Upper lobe of right lung (tissue), 1 donor: ENCODE measurements around the gene SUSD3. TPM values are rescaled to one million over a fixed set of nuclear protein-coding genes. Genes with fewer than 3 reads are reported as not detected.

ENCODE experiments used
- ATAC-seq: fragments of 200-7000 bp; cut with Tn5 transposase; one replicate; pipeline ENCODE4 v1.9.1; 2020; ENCODE audit warnings: mild to moderate bottlenecking, moderate library complexity
- DNase-seq: peaks from one replicate; pipeline ENCODE4 v3.0.0-alpha.2; 2020
- H3K27ac ChIP-seq: fragments of 200-600 bp; one replicate; pipeline ENCODE4 v1.8.0; 2022
- H3K27me3 ChIP-seq: fragments of 200-600 bp; one replicate; pipeline ENCODE4 v1.8.0; 2022; ENCODE audit warnings: mild to moderate bottlenecking
- H3K36me3 ChIP-seq: fragments of 200-600 bp; one replicate; pipeline ENCODE4 v1.8.0; 2022
- H3K4me1 ChIP-seq: fragments of 200-600 bp; one replicate; pipeline ENCODE4 v1.8.0; 2022
- H3K4me3 ChIP-seq: fragments of 200-600 bp; one replicate; pipeline ENCODE4 v1.8.0; 2022; ENCODE audit warnings: mild to moderate bottlenecking
- H3K9me3 ChIP-seq: fragments of 200-600 bp; one replicate; pipeline ENCODE4 v1.8.0; 2022
- intact Hi-C: fragments of 100-400 bp; cut with DNase I; formaldehyde crosslinking; loops from one replicate; pipeline ENCODE4 v1.11.0; 2022
- total RNA-seq: library from RNA; stranded (reverse); fragmentation: NEBNext Ultra II Directional; extraction: Animal tissue kit (Norgen Biotek cat#: 25700); gene quantifications from one replicate; pipeline ENCODE4 v1.2.1, GENCODE V29; 2021
- TF ChIP-seq, protein P1 (sequence below): fragments of 200-600 bp; IDR thresholded peaks from one replicate; pipeline ENCODE4 v1.8.0; 2022; ENCODE audit warnings: antibody characterized with exemption
- donor health status: DM: no; HTN: yes; CAD: no; lungs with severe emphysema.

The SUSD3 gene
- total RNA-seq, 1 donor from 2014 or later = 4.8 TPM

DNA sequence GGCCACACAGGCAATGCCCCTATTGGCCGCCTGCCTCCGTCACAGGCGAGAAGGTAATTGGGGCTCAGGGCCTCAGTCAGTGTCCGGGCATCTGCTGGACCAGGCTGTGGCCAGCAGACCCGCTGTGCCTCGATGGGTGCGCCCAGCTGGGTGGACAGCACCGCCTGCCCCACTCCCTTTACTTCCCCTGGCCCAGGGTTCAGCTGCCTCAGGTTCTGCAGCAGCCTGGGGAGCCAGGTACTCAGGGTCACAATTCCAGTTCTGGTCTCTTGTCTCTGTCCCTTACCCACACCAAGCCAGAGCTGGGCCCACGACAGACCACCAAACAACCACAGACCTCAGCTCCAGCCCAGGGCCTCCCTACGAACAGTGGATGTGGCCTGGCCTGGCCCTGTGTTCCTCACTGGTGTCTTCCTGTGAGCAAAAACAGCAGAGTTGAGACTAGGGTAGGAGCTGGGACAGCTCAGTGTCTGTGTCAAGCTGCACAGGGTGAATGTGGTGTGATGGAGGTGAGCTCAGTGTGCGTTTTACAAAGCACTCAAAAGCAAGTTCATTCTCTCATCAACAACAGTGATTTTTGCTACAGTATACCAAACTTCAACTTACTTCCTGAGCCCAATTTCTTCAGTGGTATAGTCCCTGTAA, 33.4 kb upstream of the SUSD3 start:
- no peak for DNase-seq
- TF ChIP-seq, protein P1, sequence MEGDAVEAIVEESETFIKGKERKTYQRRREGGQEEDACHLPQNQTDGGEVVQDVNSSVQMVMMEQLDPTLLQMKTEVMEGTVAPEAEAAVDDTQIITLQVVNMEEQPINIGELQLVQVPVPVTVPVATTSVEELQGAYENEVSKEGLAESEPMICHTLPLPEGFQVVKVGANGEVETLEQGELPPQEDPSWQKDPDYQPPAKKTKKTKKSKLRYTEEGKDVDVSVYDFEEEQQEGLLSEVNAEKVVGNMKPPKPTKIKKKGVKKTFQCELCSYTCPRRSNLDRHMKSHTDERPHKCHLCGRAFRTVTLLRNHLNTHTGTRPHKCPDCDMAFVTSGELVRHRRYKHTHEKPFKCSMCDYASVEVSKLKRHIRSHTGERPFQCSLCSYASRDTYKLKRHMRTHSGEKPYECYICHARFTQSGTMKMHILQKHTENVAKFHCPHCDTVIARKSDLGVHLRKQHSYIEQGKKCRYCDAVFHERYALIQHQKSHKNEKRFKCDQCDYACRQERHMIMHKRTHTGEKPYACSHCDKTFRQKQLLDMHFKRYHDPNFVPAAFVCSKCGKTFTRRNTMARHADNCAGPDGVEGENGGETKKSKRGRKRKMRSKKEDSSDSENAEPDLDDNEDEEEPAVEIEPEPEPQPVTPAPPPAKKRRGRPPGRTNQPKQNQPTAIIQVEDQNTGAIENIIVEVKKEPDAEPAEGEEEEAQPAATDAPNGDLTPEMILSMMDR = no peak
- H3K4me1 ChIP-seq = no peaks in the 10 kb centered on the region
- no peaks in the 10 kb centered on the region for H3K9me3 ChIP-seq
- H3K36me3 ChIP-seq = peaks cover 13% of the 10 kb centered on the region
- no peak overlapping the region for H3K4me3 ChIP-seq
- no peak overlapping the region for H3K27ac ChIP-seq
- intact Hi-C loops = no loop called here
- no peak for ATAC-seq
- no peaks in the 10 kb centered on the region for H3K27me3 ChIP-seq

DNA sequence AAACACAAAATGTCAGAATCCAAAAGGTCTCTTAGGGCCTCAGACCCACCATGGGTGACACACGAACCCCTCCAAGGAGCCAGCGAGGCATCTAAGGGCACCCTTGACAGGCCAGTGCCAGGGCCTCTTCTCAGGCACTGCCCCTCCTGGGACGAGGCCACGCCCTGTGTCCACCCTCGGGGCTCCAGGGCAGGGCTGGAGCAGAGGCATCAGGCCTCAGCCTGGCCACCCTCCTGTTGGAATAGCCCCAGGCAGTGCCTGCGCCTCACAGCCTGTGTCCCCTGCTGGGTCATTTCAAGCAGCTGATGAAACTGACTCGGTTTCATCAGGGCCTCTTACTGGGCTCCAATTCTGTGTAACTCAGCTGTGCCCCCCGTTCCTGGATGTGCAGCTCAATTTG, 32.8 kb upstream of the SUSD3 start:
- Histone ChIP-seq H3K27ac (no peak overlapping the region), H3K4me3 (no peak overlapping the region), H3K4me1 (no peaks in the 10 kb centered on the region), H3K36me3 (peaks cover 11% of the 10 kb centered on the region), H3K27me3 (no peaks in the 10 kb centered on the region), H3K9me3 (no peaks in the 10 kb centered on the region)
- ATAC-seq = no peak
- TF ChIP-seq, protein P1 = no peak
- intact Hi-C loops = no loop called here
- no peak for DNase-seq

DNA sequence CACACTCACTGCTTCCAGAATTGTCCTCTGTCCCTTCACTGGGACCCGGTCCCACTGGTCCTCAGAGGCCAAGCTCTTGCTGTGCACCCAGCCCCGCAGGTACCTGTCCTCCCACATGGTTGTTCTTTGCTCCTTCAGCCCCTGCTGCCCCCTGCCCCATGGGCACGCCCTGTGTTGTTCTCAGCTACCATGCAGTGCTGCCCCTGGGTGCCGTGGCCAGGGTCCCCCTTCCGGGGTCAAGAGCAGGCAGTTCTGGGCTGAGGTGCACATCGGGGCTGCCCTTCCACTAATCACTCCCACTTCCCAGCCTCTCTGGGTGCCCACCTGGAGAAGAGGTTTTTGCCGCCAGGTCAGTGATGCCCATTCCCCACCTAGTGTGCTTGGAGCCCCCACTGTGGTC, 31.9 kb upstream of the SUSD3 start:
- TF ChIP-seq, protein P1 = no peak

DNA sequence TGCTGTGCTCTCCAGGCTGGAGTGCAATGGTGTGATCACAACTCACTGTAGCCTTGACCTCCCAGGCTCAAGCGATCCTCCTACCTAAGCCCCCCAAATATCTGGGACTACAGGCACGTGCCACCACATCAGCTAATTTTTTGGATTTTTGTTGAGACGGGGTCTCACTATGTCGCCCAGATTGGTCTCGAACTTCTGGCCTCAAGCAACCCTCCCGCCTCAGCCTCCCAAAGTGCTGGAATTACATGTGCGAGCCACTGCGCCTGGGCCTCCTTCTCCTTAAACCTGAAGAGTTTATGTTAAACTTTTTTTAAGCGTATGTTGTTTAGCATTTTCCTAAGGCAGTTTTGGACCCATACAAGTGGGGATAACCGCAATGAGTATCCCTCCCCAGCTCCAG, 30.8 kb upstream of the SUSD3 start:
- intact Hi-C loops = no loop called here
- H3K36me3 ChIP-seq = peaks cover 7% of the 10 kb centered on the region
- no peak overlapping the region for H3K27ac ChIP-seq
- H3K4me1 ChIP-seq = peaks cover 4% of the 10 kb centered on the region
- H3K9me3 ChIP-seq = no peaks in the 10 kb centered on the region
- TF ChIP-seq, protein P1 = no peak
- ATAC-seq (no peak), DNase-seq (no peak)
- H3K27me3 ChIP-seq = no peaks in the 10 kb centered on the region
- H3K4me3 ChIP-seq = no peak overlapping the region

More for the DNA sequence above, 31.9 kb upstream of the SUSD3 start:
- Histone ChIP-seq H3K27ac (no peak overlapping the region), H3K4me3 (no peak overlapping the region), H3K36me3 (peaks cover 9% of the 10 kb centered on the region), H3K4me1 (no peaks in the 10 kb centered on the region), H3K27me3 (no peaks in the 10 kb centered on the region), H3K9me3 (no peaks in the 10 kb centered on the region)
- no peak for ATAC-seq
- no peak for DNase-seq
- intact Hi-C loops = no loop called here

DNA sequence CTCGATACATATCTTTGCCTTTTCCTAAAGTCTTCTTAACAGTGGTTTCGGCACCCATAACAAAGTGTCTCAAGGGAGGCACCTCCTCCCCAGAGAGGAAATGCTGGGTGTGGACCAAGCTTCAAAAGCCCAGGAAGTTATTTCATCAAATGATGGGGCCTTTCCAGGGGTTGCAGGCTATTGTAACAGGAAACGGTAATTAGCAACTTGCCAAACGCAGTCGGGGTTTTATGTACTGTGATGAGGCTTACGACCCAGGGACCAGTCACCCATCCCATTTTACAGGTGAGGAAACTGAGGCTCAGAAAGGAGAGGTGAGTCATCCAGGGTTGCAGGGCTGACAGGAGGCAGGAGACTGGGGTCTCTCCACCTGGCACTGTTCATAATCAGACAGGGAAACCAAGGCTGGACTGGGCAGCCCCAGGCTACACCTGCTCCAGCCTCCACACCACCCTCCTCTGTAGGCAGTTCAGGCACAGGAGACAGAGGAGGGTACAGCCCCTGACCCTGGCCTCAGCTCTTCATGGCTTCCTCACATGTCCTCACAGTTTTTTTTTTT, 30.0 kb upstream of the SUSD3 start:
- ATAC-seq = peak; percentile 47
- peaks cover 4% of the 10 kb centered on the region for H3K4me1 ChIP-seq
- peak overlapping the region; percentile 17 for H3K27ac ChIP-seq
- H3K27me3 ChIP-seq = no peaks in the 10 kb centered on the region
- intact Hi-C loops = no loop called here
- no peaks in the 10 kb centered on the region for H3K9me3 ChIP-seq
- TF ChIP-seq, protein P1 = no peak
- H3K36me3 ChIP-seq = peaks cover 7% of the 10 kb centered on the region
- H3K4me3 ChIP-seq = no peak overlapping the region
- no peak for DNase-seq
